ENCODE data around the gene MRTO4. TPM values are rescaled to one million over a fixed set of nuclear protein-coding genes. Genes with fewer than 3 reads are reported as not detected.

The MRTO4 gene
- total and polyA plus RNA-seq, 2 of the 13 experiments (the other 11 are each of a cell fraction or from before 2014, with no cell fraction given), result 28.1 to 59.2 TPM

- no peak for TF ChIP-seq KIAA2018 (CRISPR knock-in tag; IDR thresholded peaks at IDR 0.05; ENCODE audit: borderline replicate concordance)
- TF ChIP-seq KMT2A (CRISPR knock-in tag; IDR thresholded peaks at IDR 0.05), result no peak
- no peak for TF ChIP-seq ADNP (CRISPR knock-in tag; IDR thresholded peaks at IDR 0.05)
Measured at GRCh38 chr1:19205845-19206244, 45.8 kb upstream of the MRTO4 start (continued).

GRCh38 chr1:19206947-19207346 lies 44.7 kb upstream of the MRTO4 start:
- Histone ChIP-seq H3K4me2 (ENCODE audit: low read depth, low read length) (peak overlapping the region; percentile 16; the same call in 1 of the 2 replicates), H3K79me2 (ENCODE audit: insufficient read depth, low read length) (peaks cover 94% of the 10 kb centered on the region), H4K20me1 (ENCODE audit: insufficient read depth, low read length) (peaks cover 46% of the 10 kb centered on the region), H3K27me3 (ENCODE audit: control insufficient read depth in 1 of 2, insufficient read depth in 2 of 2, low read length in 2 of 2) (peaks cover 0 to 4% of the 10 kb centered on the region in 2 experiments; a peak in 2 of 5 replicates), H3K27ac (ENCODE audit: extremely low read length, insufficient read depth, low read length) (no peak overlapping the region), H3K4me1 (ENCODE audit: insufficient read depth, low read length) (peaks cover 82% of the 10 kb centered on the region), H3K36me3 (replicated peaks in 1 of 2; ENCODE audit: control insufficient read depth in 1 of 2, insufficient read depth in 2 of 2, low read length in 2 of 2) (peaks cover 7 to 13% of the 10 kb centered on the region in 2 experiments; a peak in 4 of 5 replicates), H2AFZ (ENCODE audit: low read length) (no peak overlapping the region), H3K9ac (ENCODE audit: insufficient read depth, low read depth, low read length) (no peak overlapping the region), H3K9me3 (ENCODE audit: low read length) (no peaks in the 10 kb centered on the region), H3K4me3 (replicated peaks in 1 of 3; ENCODE audit: insufficient read depth in 1 of 3, low read depth in 2 of 3, low read length in 3 of 3) (no peak overlapping the region)
- FAIRE-seq, result no peak
- ChIA-PET POLR2A (no interaction called here), CTCF (ENCODE audit: low intra/inter-chr PET ratio, low total read pairs) (no interaction called here)
- DNase-seq (ENCODE audit: low spot score), result no peak
- in situ Hi-C loops (cut with HindIII; ENCODE audit: extremely low pct_ligation_motif_present, low pct_unique_long_range_greater_than_20kb), result no loop called here
- no TSS peak for BruUV-seq (replicated peaks)
- no peak for ATAC-seq
- 95% methylated on average over 3 of the region's 3 CpGs for WGBS (ENCODE audit: low lambda C conversion rate)
- intact Hi-C loops (cut with micrococcal nuclease; ENCODE audit: unreplicated experiment), result no loop called here
- TF ChIP-seq MNT (IDR thresholded peaks at IDR 0.05), result no peak
- no peak for TF ChIP-seq SALL1 (CRISPR knock-in tag; IDR thresholded peaks at IDR 0.05)
- TF ChIP-seq SP140L (CRISPR knock-in tag; IDR thresholded peaks at IDR 0.05; ENCODE audit: borderline replicate concordance), result no peak
- TF ChIP-seq ZGPAT (CRISPR knock-in tag; IDR thresholded peaks at IDR 0.05), result no peak
- no peak for TF ChIP-seq ZBTB34 (CRISPR knock-in tag; IDR thresholded peaks at IDR 0.05)
- no peak for TF ChIP-seq ZNF160 (CRISPR knock-in tag; IDR thresholded peaks at IDR 0.05)
- no peak for TF ChIP-seq ZFAT (CRISPR knock-in tag; conservative IDR thresholded peaks at IDR 0.05)
- TF ChIP-seq GTF3A (CRISPR knock-in tag; conservative IDR thresholded peaks at IDR 0.05), result no peak
